OCI-LY7 (cell line): ENCODE results near the gene GRIN2C. TPM values are rescaled to one million over a fixed set of nuclear protein-coding genes. Genes with fewer than 3 reads are reported as not detected.

Source experiments
- BruUV-seq: library from RNA; stranded (reverse); fragments of 400-500 nt; replicated peaks from 2 replicates; lab custom pipeline; 2021; lab: Mats Ljungman, UMichigan
- CTCF ChIA-PET: fragments of 300-600 bp; sonication (Branson Sonifier 250); formaldehyde crosslinking; loops from one replicate; lab custom pipeline; 2022; ENCODE audit warnings: antibody characterized with exemption; ENCODE audit not compliant: unreplicated experiment; lab: Charles Lee
- POLR2A ChIA-PET: fragments of 300-600 bp; sonication (Branson Sonifier 250); formaldehyde crosslinking; loops from one replicate; lab custom pipeline; 2022; ENCODE audit warnings: antibody characterized with exemption; lab: Charles Lee
- DNase-seq: peaks from one replicate; pipeline ENCODE4 v3.0.0-alpha.2; 2015; ENCODE audit warnings: low spot score
- H2AFZ ChIP-seq: fragments of 200-600 bp; sonication (generic), shearing (Covaris generic); 2 replicates; pipeline ENCODE4 v1.6.1; 2014; ENCODE audit warnings: mild to moderate bottlenecking, antibody characterized with exemption, low read length, moderate library complexity
- H3K27ac ChIP-seq: fragments of 200-600 bp; sonication (generic); 2 replicates; pipeline ENCODE4 v1.5.1; 2014; ENCODE audit warnings: mixed run types, low read depth, mild to moderate bottlenecking, moderate library complexity, low read length, inconsistent platforms; ENCODE audit not compliant: poor library complexity, severe bottlenecking
- H3K36me3 ChIP-seq: fragments of 200-600 bp; sonication (generic); 2 replicates; pipeline ENCODE4 v1.6.1; 2014; ENCODE audit warnings: mild to moderate bottlenecking, antibody characterized with exemption, low read length, moderate library complexity, mixed read lengths; ENCODE audit not compliant: insufficient read depth
- H3K4me1 ChIP-seq: fragments of 200-600 bp; sonication (generic); 2 replicates; pipeline ENCODE4 v1.5.1; 2014; ENCODE audit warnings: mild to moderate bottlenecking, low read length; ENCODE audit not compliant: insufficient read depth, poor library complexity, severe bottlenecking
- H3K4me2 ChIP-seq: fragments of 200-600 bp; sonication (generic); 2 replicates; pipeline ENCODE4 v1.6.1; 2014; ENCODE audit warnings: mild to moderate bottlenecking, low read length
- H3K4me3 ChIP-seq: fragments of 200-600 bp; sonication (generic); 2 replicates; pipeline ENCODE4 v1.5.1; 2014; ENCODE audit warnings: mild to moderate bottlenecking, low read depth, low read length; ENCODE audit not compliant: poor library complexity, severe bottlenecking
- H3K79me2 ChIP-seq: fragments of 200-600 bp; sonication (generic); 2 replicates; pipeline ENCODE4 v1.6.1; 2016; ENCODE audit warnings: low read depth, mild to moderate bottlenecking, low read length, moderate library complexity, mixed read lengths; ENCODE audit not compliant: insufficient read depth
- H3K9me2 ChIP-seq: fragments of 200-600 bp; sonication (generic); 2 replicates; pipeline ENCODE4 v1.6.1; 2016; ENCODE audit warnings: mild to moderate bottlenecking, low read length, mixed read lengths; ENCODE audit not compliant: insufficient read depth
- H3K9me3 ChIP-seq: fragments of 200-600 bp; sonication (generic); 2 replicates; pipeline ENCODE4 v1.6.1; 2014; ENCODE audit warnings: mild to moderate bottlenecking, mixed run types, low read length, mixed read lengths
- H4K20me1 ChIP-seq: fragments of 200-600 bp; sonication (generic); 2 replicates; pipeline ENCODE4 v1.6.1; 2014; ENCODE audit warnings: mild to moderate bottlenecking, antibody characterized with exemption, low read length, moderate library complexity, mixed read lengths; ENCODE audit not compliant: insufficient read depth
- EZH2phosphoT487 ChIP-seq: fragments of 200-600 bp; sonication (generic); IDR thresholded peaks from 2 replicates; pipeline ENCODE4 v1.6.1; 2018; ENCODE audit warnings: low read depth, borderline replicate concordance, mild to moderate bottlenecking, mixed run types, antibody characterized with exemption, low read length, moderate library complexity, mixed read lengths
- intact Hi-C: fragments of 100-400 bp; cut with micrococcal nuclease; formaldehyde crosslinking; loops from one replicate; pipeline ENCODE4 v1.10.0; 2022; ENCODE audit not compliant: unreplicated experiment
- total RNA-seq, 2 experiments: library from RNA; depleted of rRNA in 1 of 2; stranded (reverse); fragments of >200 nt in 1 of 2; shearing (Covaris generic) in 1 of 2; gene quantifications; 2 replicates each; pipeline ENCODE4 v1.2.3, GENCODE V29; 2014 to 2022
- TF ChIP-seq, protein P1 (sequence below): fragments of 200-600 bp; sonication (generic); conservative IDR thresholded peaks from 2 replicates; pipeline ENCODE4 v1.5.1; 2014; ENCODE audit warnings: mild to moderate bottlenecking, antibody characterized with exemption, low read length, moderate library complexity, mixed read lengths

Gene GRIN2C
- total RNA-seq, 2 experiments from 2014 or later, result 0.22 to 0.61 TPM

DNA sequence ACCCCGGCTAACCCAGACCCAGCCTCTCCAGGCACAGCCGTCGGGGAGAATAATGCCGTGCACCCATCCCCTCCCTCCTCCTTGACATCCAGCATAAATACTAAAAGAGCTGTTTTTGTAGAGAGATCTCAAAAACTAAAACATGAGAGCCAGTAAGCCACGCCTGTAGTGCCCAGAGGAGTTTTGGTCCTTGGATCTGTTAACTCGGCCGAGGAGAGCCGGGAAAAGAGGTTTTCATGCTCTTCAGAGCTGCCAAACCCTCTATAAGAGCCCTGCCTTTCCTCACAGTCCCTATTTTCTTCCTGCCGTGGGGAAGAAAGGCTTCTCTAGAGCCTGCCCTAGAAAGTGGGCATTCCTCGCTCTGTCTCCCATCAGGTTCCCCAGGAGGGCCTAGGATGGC, 53.4 kb downstream of the GRIN2C start:
- intact Hi-C loops, result no loop called here
- TF ChIP-seq, protein P1, sequence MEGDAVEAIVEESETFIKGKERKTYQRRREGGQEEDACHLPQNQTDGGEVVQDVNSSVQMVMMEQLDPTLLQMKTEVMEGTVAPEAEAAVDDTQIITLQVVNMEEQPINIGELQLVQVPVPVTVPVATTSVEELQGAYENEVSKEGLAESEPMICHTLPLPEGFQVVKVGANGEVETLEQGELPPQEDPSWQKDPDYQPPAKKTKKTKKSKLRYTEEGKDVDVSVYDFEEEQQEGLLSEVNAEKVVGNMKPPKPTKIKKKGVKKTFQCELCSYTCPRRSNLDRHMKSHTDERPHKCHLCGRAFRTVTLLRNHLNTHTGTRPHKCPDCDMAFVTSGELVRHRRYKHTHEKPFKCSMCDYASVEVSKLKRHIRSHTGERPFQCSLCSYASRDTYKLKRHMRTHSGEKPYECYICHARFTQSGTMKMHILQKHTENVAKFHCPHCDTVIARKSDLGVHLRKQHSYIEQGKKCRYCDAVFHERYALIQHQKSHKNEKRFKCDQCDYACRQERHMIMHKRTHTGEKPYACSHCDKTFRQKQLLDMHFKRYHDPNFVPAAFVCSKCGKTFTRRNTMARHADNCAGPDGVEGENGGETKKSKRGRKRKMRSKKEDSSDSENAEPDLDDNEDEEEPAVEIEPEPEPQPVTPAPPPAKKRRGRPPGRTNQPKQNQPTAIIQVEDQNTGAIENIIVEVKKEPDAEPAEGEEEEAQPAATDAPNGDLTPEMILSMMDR, result no peak
- no peak for TF ChIP-seq EZH2phosphoT487
- Histone ChIP-seq H3K9me2 (no peaks in the 10 kb centered on the region), H3K79me2 (no peaks in the 10 kb centered on the region), H3K9me3 (no peaks in the 10 kb centered on the region), H3K4me2 (no peak overlapping the region), H2AFZ (no peak overlapping the region), H3K4me1 (no peaks in the 10 kb centered on the region), H3K4me3 (no peak overlapping the region), H3K36me3 (no peaks in the 10 kb centered on the region), H4K20me1 (no peaks in the 10 kb centered on the region), H3K27ac (no peak overlapping the region)
- no peak for DNase-seq
- ChIA-PET CTCF (no interaction called here), POLR2A (no interaction called here)
- BruUV-seq, result no TSS peak

DNA sequence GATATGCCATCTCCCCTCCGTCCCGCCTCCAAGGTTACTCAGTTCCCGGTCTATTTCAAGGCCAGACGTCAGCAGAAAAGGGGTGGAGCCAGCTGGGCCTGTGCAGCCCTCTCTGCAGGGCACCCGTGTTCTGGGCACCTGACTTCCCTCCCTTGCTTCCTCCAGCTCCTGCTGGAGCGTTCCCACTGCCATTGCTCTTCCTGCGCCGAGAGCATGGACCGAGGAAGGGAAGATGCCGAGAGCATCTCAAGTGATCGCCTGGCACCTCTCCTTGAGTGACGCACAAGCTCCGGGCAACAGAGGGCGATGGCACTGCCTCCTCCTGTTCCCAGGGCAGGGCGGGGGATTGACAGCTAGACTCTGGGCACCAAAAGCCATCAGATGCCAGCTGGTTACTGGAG, 54.1 kb downstream of the GRIN2C start:
- no TSS peak for BruUV-seq
- H4K20me1 ChIP-seq, result no peaks in the 10 kb centered on the region

DNA sequence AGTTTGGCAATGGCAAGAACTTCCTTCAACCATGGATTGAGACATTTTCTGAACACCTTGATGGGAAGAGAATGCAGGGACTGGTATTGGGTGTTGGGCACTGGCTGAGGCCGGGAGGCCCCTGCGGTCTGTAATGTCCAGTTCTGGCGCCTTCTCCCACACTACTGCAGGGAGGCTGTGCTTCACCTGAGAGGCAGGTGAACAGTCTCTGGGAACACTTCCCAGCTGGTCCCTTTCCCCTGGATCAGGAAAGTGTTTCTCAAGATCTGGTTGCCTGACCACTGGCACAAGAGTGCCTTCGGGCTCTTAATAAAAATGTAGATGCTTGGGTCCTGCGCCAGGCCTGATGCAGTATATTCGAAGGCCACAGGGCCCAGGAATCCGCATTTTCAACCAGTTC, 55.0 kb downstream of the GRIN2C start:
- H3K9me2 ChIP-seq, result no peaks in the 10 kb centered on the region
- H3K4me2 ChIP-seq, result no peak overlapping the region
- no peak for TF ChIP-seq EZH2phosphoT487
- TF ChIP-seq, protein P1, result no peak
- H3K27ac ChIP-seq, result no peak overlapping the region
- no peaks in the 10 kb centered on the region for H3K36me3 ChIP-seq
- POLR2A ChIA-PET, result no interaction called here
- no peaks in the 10 kb centered on the region for H3K9me3 ChIP-seq
- no peaks in the 10 kb centered on the region for H3K4me1 ChIP-seq
- no peak for DNase-seq
- H2AFZ ChIP-seq, result no peak overlapping the region
- BruUV-seq, result no TSS peak
- no peaks in the 10 kb centered on the region for H4K20me1 ChIP-seq
- no peak overlapping the region for H3K4me3 ChIP-seq
- CTCF ChIA-PET, result no interaction called here
- intact Hi-C loops, result no loop called here
- no peaks in the 10 kb centered on the region for H3K79me2 ChIP-seq

More for the DNA sequence above, 54.1 kb downstream of the GRIN2C start:
- ChIA-PET POLR2A (no interaction called here), CTCF (no interaction called here)
- Histone ChIP-seq H3K4me3 (no peak overlapping the region), H3K36me3 (no peaks in the 10 kb centered on the region), H3K27ac (no peak overlapping the region), H3K4me2 (no peak overlapping the region), H3K79me2 (no peaks in the 10 kb centered on the region), H3K9me2 (no peaks in the 10 kb centered on the region), H3K9me3 (no peaks in the 10 kb centered on the region), H2AFZ (no peak overlapping the region), H3K4me1 (no peaks in the 10 kb centered on the region)
- no peak for TF ChIP-seq EZH2phosphoT487
- TF ChIP-seq, protein P1, result no peak
- no peak for DNase-seq
- intact Hi-C loops, result no loop called here
